ENCODE data around the gene PCMTD2. TPM values are rescaled to one million over a fixed set of nuclear protein-coding genes. Genes with fewer than 3 reads are reported as not detected.

Gene PCMTD2
- total RNA-seq, 1 experiment from 2014 or later, result 50.9 TPM

DNA sequence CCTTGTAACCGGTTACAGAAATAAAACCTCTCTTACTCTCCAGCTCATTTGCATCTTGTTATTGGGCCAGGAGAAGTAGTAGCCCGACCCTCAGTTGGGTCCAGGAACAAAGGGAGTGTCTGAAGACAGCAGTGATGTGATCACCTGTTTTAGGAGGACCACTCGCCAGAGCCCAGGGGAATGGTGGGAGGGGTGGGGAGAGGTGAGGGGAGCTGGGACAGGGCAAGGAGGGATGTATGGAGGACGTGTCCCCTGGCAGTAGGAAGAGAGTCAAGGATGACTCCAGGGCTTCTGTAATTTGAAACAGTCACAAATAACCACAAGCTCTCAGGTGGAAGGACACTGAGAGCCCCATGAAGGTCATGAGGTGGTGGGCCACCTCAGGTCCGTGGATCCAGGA lies 1.4 kb upstream of the PCMTD2 start (continued):
- TF ChIP-seq, protein P1, sequence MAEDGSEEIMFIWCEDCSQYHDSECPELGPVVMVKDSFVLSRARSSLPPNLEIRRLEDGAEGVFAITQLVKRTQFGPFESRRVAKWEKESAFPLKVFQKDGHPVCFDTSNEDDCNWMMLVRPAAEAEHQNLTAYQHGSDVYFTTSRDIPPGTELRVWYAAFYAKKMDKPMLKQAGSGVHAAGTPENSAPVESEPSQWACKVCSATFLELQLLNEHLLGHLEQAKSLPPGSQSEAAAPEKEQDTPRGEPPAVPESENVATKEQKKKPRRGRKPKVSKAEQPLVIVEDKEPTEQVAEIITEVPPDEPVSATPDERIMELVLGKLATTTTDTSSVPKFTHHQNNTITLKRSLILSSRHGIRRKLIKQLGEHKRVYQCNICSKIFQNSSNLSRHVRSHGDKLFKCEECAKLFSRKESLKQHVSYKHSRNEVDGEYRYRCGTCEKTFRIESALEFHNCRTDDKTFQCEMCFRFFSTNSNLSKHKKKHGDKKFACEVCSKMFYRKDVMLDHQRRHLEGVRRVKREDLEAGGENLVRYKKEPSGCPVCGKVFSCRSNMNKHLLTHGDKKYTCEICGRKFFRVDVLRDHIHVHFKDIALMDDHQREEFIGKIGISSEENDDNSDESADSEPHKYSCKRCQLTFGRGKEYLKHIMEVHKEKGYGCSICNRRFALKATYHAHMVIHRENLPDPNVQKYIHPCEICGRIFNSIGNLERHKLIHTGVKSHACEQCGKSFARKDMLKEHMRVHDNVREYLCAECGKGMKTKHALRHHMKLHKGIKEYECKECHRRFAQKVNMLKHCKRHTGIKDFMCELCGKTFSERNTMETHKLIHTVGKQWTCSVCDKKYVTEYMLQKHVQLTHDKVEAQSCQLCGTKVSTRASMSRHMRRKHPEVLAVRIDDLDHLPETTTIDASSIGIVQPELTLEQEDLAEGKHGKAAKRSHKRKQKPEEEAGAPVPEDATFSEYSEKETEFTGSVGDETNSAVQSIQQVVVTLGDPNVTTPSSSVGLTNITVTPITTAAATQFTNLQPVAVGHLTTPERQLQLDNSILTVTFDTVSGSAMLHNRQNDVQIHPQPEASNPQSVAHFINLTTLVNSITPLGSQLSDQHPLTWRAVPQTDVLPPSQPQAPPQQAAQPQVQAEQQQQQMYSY (CRISPR knock-in tag; IDR thresholded peaks at IDR 0.05), result no peak
- TF ChIP-seq, protein P2, sequence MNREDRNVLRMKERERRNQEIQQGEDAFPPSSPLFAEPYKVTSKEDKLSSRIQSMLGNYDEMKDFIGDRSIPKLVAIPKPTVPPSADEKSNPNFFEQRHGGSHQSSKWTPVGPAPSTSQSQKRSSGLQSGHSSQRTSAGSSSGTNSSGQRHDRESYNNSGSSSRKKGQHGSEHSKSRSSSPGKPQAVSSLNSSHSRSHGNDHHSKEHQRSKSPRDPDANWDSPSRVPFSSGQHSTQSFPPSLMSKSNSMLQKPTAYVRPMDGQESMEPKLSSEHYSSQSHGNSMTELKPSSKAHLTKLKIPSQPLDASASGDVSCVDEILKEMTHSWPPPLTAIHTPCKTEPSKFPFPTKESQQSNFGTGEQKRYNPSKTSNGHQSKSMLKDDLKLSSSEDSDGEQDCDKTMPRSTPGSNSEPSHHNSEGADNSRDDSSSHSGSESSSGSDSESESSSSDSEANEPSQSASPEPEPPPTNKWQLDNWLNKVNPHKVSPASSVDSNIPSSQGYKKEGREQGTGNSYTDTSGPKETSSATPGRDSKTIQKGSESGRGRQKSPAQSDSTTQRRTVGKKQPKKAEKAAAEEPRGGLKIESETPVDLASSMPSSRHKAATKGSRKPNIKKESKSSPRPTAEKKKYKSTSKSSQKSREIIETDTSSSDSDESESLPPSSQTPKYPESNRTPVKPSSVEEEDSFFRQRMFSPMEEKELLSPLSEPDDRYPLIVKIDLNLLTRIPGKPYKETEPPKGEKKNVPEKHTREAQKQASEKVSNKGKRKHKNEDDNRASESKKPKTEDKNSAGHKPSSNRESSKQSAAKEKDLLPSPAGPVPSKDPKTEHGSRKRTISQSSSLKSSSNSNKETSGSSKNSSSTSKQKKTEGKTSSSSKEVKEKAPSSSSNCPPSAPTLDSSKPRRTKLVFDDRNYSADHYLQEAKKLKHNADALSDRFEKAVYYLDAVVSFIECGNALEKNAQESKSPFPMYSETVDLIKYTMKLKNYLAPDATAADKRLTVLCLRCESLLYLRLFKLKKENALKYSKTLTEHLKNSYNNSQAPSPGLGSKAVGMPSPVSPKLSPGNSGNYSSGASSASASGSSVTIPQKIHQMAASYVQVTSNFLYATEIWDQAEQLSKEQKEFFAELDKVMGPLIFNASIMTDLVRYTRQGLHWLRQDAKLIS (CRISPR knock-in tag; IDR thresholded peaks at IDR 0.05; ENCODE audit: borderline replicate concordance), result no peak
- TF ChIP-seq ZBTB21 (CRISPR knock-in tag; IDR thresholded peaks at IDR 0.05; ENCODE audit: borderline replicate concordance) (no peak), JAZF1 (CRISPR knock-in tag; IDR thresholded peaks at IDR 0.05) (no peak), GRHL2 (CRISPR knock-in tag; IDR thresholded peaks at IDR 0.05; ENCODE audit: insufficient replicate concordance, severe bottlenecking) (no peak), MXD4 (CRISPR knock-in tag; IDR thresholded peaks at IDR 0.05; ENCODE audit: borderline replicate concordance) (no peak), ZNF219 (CRISPR knock-in tag; IDR thresholded peaks at IDR 0.05; ENCODE audit: borderline replicate concordance) (no peak), SMAD4 (CRISPR knock-in tag; IDR thresholded peaks at IDR 0.05) (no peak), ZNF121 (CRISPR knock-in tag; IDR thresholded peaks at IDR 0.05) (no peak), ELF4 (CRISPR knock-in tag; IDR thresholded peaks at IDR 0.05; ENCODE audit: low read depth) (no peak), FOXJ3 (CRISPR knock-in tag; IDR thresholded peaks at IDR 0.05; ENCODE audit: borderline replicate concordance) (no peak), EMX1 (CRISPR knock-in tag; IDR thresholded peaks at IDR 0.05) (no peak)
- TF ChIP-seq, protein P3, sequence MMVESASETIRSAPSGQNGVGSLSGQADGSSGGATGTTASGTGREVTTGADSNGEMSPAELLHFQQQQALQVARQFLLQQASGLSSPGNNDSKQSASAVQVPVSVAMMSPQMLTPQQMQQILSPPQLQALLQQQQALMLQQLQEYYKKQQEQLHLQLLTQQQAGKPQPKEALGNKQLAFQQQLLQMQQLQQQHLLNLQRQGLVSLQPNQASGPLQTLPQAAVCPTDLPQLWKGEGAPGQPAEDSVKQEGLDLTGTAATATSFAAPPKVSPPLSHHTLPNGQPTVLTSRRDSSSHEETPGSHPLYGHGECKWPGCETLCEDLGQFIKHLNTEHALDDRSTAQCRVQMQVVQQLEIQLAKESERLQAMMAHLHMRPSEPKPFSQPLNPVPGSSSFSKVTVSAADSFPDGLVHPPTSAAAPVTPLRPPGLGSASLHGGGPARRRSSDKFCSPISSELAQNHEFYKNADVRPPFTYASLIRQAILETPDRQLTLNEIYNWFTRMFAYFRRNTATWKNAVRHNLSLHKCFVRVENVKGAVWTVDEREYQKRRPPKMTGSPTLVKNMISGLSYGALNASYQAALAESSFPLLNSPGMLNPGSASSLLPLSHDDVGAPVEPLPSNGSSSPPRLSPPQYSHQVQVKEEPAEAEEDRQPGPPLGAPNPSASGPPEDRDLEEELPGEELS (CRISPR knock-in tag; IDR thresholded peaks at IDR 0.05), result no peak
- TF ChIP-seq, protein P4, sequence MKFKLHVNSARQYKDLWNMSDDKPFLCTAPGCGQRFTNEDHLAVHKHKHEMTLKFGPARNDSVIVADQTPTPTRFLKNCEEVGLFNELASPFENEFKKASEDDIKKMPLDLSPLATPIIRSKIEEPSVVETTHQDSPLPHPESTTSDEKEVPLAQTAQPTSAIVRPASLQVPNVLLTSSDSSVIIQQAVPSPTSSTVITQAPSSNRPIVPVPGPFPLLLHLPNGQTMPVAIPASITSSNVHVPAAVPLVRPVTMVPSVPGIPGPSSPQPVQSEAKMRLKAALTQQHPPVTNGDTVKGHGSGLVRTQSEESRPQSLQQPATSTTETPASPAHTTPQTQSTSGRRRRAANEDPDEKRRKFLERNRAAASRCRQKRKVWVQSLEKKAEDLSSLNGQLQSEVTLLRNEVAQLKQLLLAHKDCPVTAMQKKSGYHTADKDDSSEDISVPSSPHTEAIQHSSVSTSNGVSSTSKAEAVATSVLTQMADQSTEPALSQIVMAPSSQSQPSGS (CRISPR knock-in tag; IDR thresholded peaks at IDR 0.05; ENCODE audit: borderline replicate concordance, low read depth), result no peak
- TF ChIP-seq, protein P5, sequence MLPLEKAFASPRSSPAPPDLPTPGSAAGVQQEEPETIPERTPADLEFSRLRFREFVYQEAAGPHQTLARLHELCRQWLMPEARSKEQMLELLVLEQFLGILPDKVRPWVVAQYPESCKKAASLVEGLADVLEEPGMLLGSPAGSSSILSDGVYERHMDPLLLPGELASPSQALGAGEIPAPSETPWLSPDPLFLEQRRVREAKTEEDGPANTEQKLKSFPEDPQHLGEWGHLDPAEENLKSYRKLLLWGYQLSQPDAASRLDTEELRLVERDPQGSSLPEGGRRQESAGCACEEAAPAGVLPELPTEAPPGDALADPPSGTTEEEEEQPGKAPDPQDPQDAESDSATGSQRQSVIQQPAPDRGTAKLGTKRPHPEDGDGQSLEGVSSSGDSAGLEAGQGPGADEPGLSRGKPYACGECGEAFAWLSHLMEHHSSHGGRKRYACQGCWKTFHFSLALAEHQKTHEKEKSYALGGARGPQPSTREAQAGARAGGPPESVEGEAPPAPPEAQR (CRISPR knock-in tag; IDR thresholded peaks at IDR 0.05), result no peak

All from WTC11 (cell line).